RWPE2 (cell line): ENCODE measurements around the gene UCN.
"Not testable (repeated sequence)": the region's sequence is repeated elsewhere in the genome, so short reads cannot be mapped to it uniquely, and the experiment has no call there.

Experiments used
- ATAC-seq: fragments of 200-7000 bp; cut with Tn5 transposase; 3 replicates; pipeline ENCODE4 v1.9.1; 2021; ENCODE audit warnings: low read depth
- DNase-seq: peaks from one replicate; pipeline ENCODE4 v3.0.0-alpha.2; 2020; ENCODE audit warnings: low spot score
- H3K27ac ChIP-seq: fragments of 450-650 bp; 2 replicates; pipeline ENCODE4 v1.5.1; 2017; ENCODE audit warnings: mild to moderate bottlenecking; ENCODE audit not compliant: poor library complexity, severe bottlenecking
- H3K27me3 ChIP-seq: fragments of 250-450 bp; sonication (Bioruptor Pico); 2 replicates; pipeline ENCODE4 v1.5.1; 2021; ENCODE audit warnings: mild to moderate bottlenecking, moderate library complexity; ENCODE audit not compliant: insufficient read depth, poor library complexity, severe bottlenecking
- H3K36me3 ChIP-seq: fragments of 250-450 bp; sonication (Bioruptor Pico); 2 replicates; pipeline ENCODE4 v1.5.1; 2020; ENCODE audit warnings: low read depth, mild to moderate bottlenecking, moderate library complexity
- H3K4me1 ChIP-seq: fragments of 250-450 bp; sonication (Bioruptor Pico); 2 replicates; pipeline ENCODE4 v1.5.1; 2021; ENCODE audit warnings: mild to moderate bottlenecking, moderate library complexity; ENCODE audit not compliant: insufficient read depth, poor library complexity, severe bottlenecking
- H3K4me3 ChIP-seq: fragments of 250-450 bp; sonication (Bioruptor Pico); 2 replicates; pipeline ENCODE4 v1.5.1; 2021; ENCODE audit warnings: mild to moderate bottlenecking, moderate library complexity; ENCODE audit not compliant: severe bottlenecking
- H3K9me3 ChIP-seq: fragments of 250-450 bp; sonication (Bioruptor Pico); 2 replicates; pipeline ENCODE4 v1.5.1; 2021; ENCODE audit warnings: mild to moderate bottlenecking, moderate library complexity; ENCODE audit not compliant: severe bottlenecking
- TF ChIP-seq, protein P1 (sequence below): fragments of 450-650 bp; IDR thresholded peaks from one replicate; pipeline ENCODE4 v1.5.1; 2017; ENCODE audit warnings: mild to moderate bottlenecking, moderate library complexity; ENCODE audit not compliant: poor library complexity, severe bottlenecking

UCN gene

DNA sequence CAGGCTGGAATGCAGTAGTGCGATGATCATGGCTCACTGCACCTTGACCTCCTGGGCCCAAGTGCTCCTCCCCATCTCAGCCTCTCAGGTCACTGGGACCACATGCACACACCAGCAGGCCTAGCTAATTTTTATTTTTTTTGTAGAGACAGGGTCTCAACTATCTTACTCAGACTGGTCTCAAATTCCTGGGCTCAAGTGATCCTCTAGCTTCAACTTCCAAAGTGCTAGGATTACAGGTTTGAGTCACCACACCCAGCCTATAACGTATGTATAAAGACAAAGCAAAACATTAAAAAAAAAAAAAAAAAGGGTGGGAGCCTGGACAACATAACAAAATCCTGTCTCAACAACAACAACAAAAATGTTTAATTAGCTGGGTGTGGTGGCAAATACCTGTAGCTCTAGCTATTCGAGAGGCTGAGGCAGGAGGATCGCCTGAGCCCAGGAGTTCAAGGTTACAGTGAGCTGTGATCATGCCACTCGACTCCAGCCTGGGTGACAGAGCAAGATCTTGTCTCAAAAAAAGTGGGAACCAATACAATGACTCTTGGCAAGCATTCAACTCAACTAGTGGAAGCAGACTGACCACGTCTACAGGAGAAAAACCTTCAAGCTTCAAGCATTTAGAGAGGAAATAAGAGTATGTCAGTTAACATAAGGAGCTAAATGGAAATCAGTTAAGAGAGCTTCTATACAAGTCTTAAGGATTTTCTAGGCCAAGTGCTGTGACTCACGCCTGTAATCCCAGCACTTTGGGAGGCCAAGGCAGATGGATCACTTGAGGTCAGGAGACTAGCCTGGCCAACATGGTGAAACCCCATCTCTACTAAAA lies 45.7 kb upstream of the UCN start:
- TF ChIP-seq, protein P1, sequence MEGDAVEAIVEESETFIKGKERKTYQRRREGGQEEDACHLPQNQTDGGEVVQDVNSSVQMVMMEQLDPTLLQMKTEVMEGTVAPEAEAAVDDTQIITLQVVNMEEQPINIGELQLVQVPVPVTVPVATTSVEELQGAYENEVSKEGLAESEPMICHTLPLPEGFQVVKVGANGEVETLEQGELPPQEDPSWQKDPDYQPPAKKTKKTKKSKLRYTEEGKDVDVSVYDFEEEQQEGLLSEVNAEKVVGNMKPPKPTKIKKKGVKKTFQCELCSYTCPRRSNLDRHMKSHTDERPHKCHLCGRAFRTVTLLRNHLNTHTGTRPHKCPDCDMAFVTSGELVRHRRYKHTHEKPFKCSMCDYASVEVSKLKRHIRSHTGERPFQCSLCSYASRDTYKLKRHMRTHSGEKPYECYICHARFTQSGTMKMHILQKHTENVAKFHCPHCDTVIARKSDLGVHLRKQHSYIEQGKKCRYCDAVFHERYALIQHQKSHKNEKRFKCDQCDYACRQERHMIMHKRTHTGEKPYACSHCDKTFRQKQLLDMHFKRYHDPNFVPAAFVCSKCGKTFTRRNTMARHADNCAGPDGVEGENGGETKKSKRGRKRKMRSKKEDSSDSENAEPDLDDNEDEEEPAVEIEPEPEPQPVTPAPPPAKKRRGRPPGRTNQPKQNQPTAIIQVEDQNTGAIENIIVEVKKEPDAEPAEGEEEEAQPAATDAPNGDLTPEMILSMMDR: no peak
- Histone ChIP-seq H3K27ac (peak overlapping the region; percentile 15), H3K36me3 (peaks cover 29% of the 10 kb centered on the region), H3K9me3 (no peaks in the 10 kb centered on the region), H3K4me1 (peaks cover 12% of the 10 kb centered on the region), H3K27me3 (no peaks in the 10 kb centered on the region), H3K4me3 (no peak overlapping the region)
- no peak for ATAC-seq
- no peak for DNase-seq

DNA sequence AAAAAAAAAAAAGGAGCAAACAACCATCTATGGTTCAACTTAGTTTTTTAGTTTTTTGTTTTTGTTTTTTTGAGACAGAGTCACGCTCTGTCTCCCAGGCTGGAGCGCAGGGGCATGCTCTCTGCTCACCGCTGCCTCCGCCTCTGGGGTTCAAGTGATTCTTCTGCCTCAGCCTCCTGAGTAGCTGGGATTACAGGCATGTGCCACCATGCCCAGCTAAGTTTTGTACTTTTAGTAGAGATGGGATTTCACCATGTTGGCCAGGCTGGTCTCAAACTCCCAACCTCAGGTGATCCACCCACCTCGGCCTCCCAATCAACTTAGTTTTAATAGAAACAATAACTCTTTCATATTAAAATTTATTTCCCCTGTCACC lies 45.1 kb upstream of the UCN start:
- H3K27ac ChIP-seq, ATAC-seq, H3K9me3 ChIP-seq, DNase-seq, H3K27me3 ChIP-seq, H3K4me3 ChIP-seq: not testable (repeated sequence)
- Histone ChIP-seq H3K4me1 (peaks cover 12% of the 10 kb centered on the region), H3K36me3 (peaks cover 31% of the 10 kb centered on the region)

DNA sequence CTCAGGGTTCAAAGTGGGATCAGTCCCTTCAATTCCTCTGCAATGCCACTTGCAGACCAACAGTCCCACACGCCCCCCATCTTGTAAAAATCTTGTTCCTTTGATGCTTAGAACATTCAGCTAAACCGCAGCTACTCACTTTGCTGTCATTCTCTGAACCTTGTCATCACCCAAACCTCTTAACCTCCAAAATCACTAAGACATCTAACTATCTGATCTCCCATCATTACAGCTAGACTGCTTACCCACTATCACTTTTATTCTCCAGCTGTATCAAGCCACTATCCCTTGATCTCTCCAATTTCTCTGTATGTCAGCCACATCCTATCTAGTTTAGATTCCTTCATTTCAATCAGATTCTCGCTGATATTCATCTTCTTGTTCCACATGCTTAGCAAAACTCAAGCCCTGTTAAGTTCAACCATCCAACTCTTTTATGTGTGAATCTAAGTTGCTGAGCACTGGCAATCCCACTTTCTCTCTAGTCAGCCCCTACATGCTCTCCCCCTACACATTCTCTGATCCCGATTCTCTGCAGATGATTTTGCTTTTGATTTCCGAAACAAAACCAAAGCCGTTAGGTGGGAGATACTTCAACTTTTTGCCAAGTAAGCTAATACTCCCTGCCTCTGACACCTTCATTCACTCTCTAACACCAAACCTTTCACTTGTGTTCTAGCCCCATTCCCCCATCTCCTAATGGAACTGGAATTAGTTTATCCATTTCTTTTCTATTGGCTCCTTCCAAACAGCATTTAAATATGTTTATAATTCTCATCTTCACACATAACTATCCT lies 43.8 kb upstream of the UCN start:
- Histone ChIP-seq H3K27me3 (no peaks in the 10 kb centered on the region), H3K36me3 (peaks cover 32% of the 10 kb centered on the region), H3K27ac (no peak overlapping the region), H3K9me3 (no peaks in the 10 kb centered on the region), H3K4me3 (no peak overlapping the region), H3K4me1 (peaks cover 12% of the 10 kb centered on the region)
- ATAC-seq (no peak), DNase-seq (no peak)
- TF ChIP-seq, protein P1: no peak

DNA sequence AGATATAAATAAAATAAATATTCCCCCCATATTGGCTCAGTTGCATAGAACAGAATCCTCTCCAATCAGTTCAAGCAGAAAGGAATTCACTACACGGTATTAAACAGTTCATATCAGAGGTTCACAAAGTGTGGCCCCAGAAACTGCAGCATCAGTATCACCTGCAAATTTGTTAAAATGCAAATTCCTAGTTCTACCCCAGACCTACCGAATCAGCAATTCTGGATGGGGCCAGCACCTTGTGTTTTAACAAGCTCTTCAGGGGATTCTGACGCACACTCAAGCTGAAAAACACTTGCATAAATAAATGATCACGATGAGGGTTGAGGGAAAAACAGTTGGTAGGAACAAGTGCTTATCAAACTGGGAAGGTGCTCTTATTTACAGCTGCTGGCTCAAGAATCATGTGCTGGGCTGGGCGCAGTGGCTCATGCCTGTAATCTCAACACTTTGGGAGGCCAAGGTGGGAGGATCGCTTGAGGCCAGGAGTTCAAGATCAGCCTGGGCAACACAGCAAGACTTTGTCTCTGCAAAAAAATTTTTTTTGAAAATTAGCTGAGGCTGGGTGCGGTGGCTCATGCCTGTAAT lies 42.0 kb upstream of the UCN start:
- H3K36me3 ChIP-seq: peaks cover 33% of the 10 kb centered on the region
- TF ChIP-seq, protein P1: no peak
- H3K9me3 ChIP-seq: no peaks in the 10 kb centered on the region
- no peak for DNase-seq
- ATAC-seq: no peak
- peaks cover 11% of the 10 kb centered on the region for H3K4me1 ChIP-seq
- H3K4me3 ChIP-seq: no peak overlapping the region
- no peak overlapping the region for H3K27ac ChIP-seq
- no peaks in the 10 kb centered on the region for H3K27me3 ChIP-seq

DNA sequence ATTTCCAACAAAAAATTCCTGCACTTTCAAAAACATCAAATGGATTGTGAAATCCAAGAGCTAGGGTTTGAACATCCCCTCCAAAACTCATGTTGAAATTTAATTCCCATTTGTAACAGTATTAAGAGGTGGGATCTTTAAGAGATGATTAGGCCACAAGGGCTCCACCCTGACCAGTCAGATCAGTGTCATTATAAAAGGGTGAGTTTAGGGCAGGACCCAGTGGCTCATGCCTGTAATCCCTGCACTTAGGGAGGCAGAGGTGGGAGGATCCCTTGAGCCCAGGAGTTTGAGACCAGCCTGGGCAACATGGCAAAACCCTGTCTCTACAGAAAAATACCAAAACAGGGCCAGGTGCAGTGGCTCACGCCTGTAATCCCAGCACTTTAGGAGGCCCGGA lies 39.4 kb upstream of the UCN start:
- no peaks in the 10 kb centered on the region for H3K27me3 ChIP-seq
- TF ChIP-seq, protein P1: no peak
- no peaks in the 10 kb centered on the region for H3K4me1 ChIP-seq
- peaks cover 34% of the 10 kb centered on the region for H3K36me3 ChIP-seq
- ATAC-seq (no peak), DNase-seq (no peak)
- H3K9me3 ChIP-seq: no peaks in the 10 kb centered on the region
- no peak overlapping the region for H3K27ac ChIP-seq
- H3K4me3 ChIP-seq: no peak overlapping the region
